ENCODE results near the gene RMND5B.
"Not testable (repeated sequence)": the region's sequence is repeated elsewhere in the genome, so short reads cannot be mapped to it uniquely, and the experiment has no call there.

Gene RMND5B

GRCh38 chr5:178114325-178115135, 16.3 kb upstream of the RMND5B start:
- DNase-seq: no peak

GRCh38 chr5:178115136-178115813, 15.5 kb upstream of the RMND5B start:
- no peak for DNase-seq

- no peak for DNase-seq
These were observed 15.0 kb upstream of the RMND5B start for GRCh38 chr5:178115814-178116142.

GRCh38 chr5:178116143-178116885, 14.5 kb upstream of the RMND5B start:
- DNase-seq: no peak

GRCh38 chr5:178117923-178118701, 12.7 kb upstream of the RMND5B start:
- DNase-seq: no peak

GRCh38 chr5:178119915-178120606, 10.8 kb upstream of the RMND5B start:
- no peak for DNase-seq

- no peak for DNase-seq
These were observed 10.0 kb upstream of the RMND5B start for GRCh38 chr5:178120607-178121357.

- DNase-seq: no peak
These were observed 9.2 kb upstream of the RMND5B start for GRCh38 chr5:178121391-178122276.

GRCh38 chr5:178122346-178122745, 8.5 kb upstream of the RMND5B start:
- DNase-seq: no peak

GRCh38 chr5:178123094-178123965, 7.5 kb upstream of the RMND5B start:
- DNase-seq: no peak

GRCh38 chr5:178123966-178124925, 6.6 kb upstream of the RMND5B start:
- no peak for DNase-seq

GRCh38 chr5:178125253-178125906, 5.4 kb upstream of the RMND5B start:
- no peak for DNase-seq

- no peak for DNase-seq
These were observed 4.3 kb upstream of the RMND5B start for GRCh38 chr5:178126556-178126955.

- DNase-seq: not testable (repeated sequence)
These were observed 3.4 kb upstream of the RMND5B start for GRCh38 chr5:178127300-178128009.

GRCh38 chr5:178129296-178129695, 1.5 kb upstream of the RMND5B start:
- no peak for DNase-seq

GRCh38 chr5:178130234-178130575, 609 bp upstream of the RMND5B start:
- not testable (repeated sequence) for DNase-seq

GRCh38 chr5:178131446-178131996, 707 bp downstream of the RMND5B start:
- no peak for DNase-seq

Measured in NCI-H446 treated with DMSO at 0.1 percent for 48 hours (cell line).